ENCODE data around the gene CENPP.
A peak's percentile ranks its signal among the peaks of the same experiment; 100 is the strongest.

CENPP gene

DNA sequence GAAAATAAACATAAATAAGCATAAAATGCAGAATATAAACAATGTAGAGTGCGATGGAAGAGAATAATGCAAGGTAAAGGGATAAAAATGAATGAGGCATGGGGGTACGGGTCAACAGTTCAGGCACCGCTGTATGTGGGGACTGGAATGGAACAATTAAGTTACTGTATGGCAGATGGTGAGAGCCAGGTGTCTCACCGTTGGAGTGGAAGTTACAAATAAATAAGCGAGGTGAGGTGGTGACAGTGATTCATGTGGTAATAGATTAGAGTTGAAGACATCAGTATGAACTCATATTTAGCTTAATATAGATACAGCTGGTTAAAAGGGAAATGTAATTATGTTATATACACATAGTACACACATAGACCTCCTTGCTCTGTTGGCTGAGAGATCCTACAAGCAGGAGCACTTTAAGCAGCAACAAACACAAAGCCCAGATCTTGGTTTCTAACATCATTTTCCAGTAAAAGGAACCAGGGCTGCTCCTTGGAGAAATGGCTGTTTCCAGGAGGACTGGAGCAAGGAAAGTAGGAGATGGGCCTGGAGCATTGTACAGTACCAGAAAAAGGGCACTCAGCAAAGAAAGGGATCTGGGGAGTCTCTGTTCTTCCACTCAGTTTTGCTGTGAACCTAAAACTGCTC is 100.9 kb downstream of the CENPP start:
- DNase-seq: no peak

- no peak for DNase-seq
Measured at GRCh38 chr9:92429836-92430235, 104.1 kb downstream of the CENPP start.

GRCh38 chr9:92432350-92432749 is 106.6 kb downstream of the CENPP start:
- DNase-seq: no peak

DNA sequence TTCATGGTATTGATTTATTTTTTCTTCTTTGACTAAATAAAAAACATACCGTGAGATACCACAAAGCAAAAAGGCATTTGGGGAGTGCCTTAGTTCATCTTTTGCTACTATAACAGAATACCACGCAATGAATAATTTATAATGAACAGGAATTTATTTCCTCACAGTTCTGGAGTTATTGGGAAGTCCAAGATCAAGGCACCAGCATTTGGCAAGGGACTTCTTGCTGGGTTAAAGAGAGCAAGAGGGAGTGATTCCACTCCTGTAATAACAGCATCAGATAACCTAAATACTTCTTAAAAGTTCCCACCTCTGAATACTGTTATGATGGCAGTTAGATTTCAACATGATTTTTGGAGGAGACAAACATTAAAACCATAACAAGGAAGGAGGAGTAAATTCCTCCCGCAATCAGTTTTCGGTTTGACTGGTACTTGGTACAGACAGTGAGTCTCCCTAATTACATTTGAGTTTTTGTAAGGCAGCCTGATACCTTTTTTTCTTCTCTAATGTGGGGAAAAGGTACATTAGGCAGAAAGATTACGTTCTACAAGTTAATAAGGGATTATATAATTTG is 107.3 kb downstream of the CENPP start:
- DNase-seq: no peak

DNA sequence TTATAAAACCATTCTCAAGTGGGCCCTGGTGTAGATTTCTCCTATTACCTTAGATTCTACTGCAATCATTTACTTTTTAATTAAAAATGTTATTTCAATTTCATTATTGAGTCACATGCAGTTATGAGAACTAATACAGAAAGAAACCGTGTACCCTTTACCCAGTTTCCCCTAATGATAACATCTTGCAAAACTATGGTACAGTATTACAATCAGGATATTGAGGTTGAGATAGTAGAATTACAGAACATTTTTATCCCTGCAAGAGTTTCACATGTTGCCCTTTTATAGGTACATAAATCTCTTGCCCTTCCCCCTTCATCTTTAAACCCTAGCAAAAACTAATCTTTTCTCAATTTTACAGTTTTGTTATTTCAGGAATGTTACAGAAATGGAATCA is 109.5 kb downstream of the CENPP start:
- DNase-seq: no peak

DNA sequence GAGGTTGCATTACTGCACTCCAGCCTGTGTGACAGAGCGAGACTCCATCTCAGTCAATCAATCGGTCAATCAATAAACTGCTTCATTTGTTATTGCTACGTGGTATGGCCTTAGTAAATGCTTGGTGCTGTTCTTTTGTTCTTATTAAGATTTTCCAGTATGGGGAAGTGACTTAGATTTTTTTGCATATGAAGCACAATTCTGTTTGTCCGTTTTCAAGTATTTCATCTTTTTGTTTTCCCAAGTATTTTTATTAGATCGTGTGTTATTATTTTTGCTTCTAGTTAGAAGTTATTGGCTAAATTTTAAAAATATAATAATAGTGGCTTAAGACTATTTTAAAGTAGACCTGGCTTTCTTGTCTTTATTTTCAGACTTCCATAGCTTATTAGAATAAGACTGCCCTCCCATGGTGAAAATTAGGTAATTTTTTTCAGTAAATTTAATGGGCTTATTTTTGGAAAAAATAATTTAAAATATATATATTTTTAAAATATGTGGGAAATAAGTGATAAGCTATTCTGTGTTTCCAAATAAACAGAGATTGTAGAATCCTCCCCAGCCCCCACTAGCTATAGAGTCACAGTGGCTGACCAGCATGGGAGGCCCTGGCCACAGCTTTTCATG is 113.3 kb downstream of the CENPP start:
- DNase-seq: peak; percentile 22 to 58 (median 49)

DNA sequence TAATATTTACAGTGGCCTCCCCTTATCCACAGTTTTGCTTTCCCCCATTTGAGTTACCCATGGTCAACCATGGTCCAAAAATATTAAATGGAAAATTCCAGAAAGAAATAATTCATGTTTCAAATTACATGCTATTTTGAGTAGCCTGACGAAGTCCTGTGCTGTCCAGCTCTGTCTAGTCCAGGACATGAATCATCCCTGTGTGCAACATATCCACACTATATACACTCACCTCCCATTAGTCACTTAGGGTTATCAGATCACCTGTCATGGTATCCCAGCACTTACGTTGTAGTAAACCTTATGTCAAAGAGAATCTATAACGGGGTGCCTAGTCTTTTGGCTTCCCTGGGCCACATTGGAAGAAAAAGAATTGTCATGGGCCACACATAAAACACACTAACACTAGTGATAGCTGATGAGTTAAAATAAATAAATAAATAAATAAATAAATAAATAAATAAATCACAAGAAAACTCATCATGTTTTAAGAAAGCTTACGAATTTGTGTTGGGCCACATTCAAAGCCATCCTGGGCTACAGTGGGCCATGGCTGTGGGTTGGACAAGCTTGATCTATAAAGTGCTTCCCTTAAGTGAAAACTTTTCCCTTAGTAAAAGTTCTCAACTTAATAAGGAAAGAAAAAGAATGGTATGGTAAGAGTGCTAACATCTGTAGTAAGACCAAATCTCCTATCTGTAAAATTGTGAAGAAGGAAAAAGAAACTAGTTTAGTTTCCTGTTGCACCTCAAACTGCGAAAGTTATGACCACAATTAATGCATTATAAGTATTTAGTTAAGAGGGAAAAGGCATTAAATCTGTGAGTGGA is 114.4 kb downstream of the CENPP start:
- DNase-seq: no peak

DNA sequence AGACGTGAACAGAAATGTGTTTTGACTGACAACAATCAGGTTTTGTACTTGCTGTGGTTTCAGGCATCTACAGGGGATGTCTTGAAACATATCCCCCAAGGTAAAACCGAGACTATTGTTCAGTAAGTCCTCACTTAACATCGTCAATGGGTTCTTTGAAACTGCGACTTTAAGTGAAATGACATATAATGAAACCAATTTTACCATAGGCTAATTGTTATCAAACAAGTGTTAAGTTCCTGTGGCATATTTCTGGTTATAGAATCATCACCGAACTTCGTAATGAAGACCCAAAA is 114.9 kb downstream of the CENPP start:
- no peak for DNase-seq

GRCh38 chr9:92444841-92445240 is 119.1 kb downstream of the CENPP start:
- no peak for DNase-seq

- no peak for DNase-seq
Measured at GRCh38 chr9:92446536-92446935, 120.8 kb downstream of the CENPP start.

DNA sequence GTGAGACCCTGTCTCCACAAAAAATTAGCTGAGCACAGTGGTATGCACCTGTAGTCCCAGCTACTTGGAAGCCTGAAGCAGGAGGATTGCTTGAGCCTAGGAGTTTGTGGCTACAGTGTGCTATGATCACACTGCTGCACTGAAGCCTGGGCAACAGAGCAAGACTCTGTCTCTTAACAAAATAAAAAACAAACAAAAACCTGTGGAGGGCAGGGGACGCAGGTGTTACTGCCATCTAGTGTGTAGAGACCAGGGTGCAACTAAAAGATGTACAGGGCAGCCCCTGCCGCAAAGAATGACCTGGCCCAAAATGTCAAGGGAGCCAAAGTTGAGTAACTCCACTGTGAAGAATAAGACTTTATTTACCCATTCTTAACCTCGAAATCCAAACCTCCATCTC is 129.5 kb downstream of the CENPP start:
- DNase-seq: no peak

DNA sequence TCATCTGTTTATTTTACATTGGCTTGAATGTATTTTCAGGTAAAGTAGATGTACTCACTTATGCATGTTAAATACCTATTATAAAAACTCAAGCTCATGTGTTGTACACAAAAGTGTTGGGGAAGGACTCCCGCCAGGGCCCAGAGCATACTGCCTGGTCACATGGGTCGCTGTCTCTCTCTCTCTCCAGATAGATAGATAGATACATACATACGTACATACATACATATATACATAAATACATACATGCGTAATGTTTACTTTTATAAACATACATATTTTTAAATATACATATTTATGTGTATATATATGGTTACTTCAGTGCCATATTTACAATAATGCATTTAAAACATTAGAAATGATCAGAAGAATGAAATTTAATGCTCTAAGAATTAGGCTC is 131.8 kb downstream of the CENPP start:
- no peak for DNase-seq

DNA sequence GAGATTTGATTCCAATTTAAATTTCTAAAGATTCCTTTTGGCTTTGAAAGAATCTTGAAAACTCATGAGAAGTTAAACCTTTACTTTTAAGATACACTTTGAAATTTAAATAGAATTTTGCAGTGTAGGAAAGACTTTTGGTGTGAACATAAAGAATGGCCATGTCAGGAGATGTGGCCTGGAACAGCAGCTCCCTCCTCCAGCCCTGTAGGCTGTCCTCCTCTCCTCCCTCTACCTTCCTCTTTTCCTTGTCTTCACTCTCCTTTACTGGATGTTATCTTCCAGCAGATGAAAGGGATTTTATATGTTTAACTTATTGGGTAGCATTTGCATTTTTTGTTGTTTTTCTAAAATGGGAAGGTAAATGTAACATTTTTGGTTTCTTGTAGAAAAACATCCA is 137.6 kb downstream of the CENPP start:
- no peak for DNase-seq

- DNase-seq: peak in 2 of 3 donors; percentile 2 to 9
Measured at GRCh38 chr9:92463984-92464383, 138.2 kb downstream of the CENPP start.

DNA sequence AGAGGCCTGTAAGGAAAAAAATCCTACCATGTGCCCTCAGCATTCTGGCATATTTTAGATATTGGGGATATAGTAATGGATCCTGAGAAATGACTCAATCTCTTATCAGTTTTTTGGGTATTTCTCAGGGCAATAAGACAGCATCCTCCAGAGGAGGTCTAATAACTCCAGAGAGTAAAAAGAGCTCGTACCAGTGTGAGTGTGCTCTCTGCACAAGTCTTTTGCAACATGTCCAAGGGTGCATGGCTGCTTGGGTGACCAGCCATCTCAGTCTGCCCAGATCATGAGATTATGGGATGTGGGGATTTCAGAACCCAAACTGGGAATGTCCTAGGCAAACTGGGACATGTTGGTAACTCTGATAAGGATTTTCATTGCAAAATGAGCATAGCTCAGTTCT is 141.3 kb downstream of the CENPP start:
- DNase-seq: no peak

DNA sequence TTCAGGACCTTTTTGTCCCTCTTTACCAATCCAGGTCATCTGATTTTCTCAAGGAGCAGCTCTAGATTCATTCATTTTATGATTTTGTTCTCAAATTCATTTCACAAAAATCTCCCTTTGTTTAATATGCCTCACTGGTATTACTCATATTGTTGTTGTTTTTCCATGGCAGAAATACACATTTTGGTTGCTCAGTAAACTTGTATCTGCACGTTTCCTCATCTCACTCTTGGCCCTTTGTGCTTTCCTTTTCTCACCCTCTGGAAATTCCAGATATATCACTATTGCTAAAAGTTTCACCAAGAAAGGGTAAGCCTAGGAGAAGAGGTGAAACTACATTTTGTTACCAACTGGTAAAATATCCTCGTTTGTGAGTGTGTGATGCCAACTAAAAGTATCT is 141.8 kb downstream of the CENPP start:
- peak; percentile 2 to 31 (median 10) for DNase-seq

- DNase-seq: peak in 1 of 3 donors; percentile 3
Measured at GRCh38 chr9:92468206-92468605, 142.5 kb downstream of the CENPP start.

- DNase-seq: no peak
Measured at GRCh38 chr9:92474587-92474986, 148.8 kb downstream of the CENPP start.

GRCh38 chr9:92476962-92477361 is 151.2 kb downstream of the CENPP start:
- DNase-seq: no peak

GRCh38 chr9:92478783-92479182 is 153.0 kb downstream of the CENPP start:
- DNase-seq: no peak

- no peak for DNase-seq
Measured at GRCh38 chr9:92479346-92479745, 153.6 kb downstream of the CENPP start.

DNA sequence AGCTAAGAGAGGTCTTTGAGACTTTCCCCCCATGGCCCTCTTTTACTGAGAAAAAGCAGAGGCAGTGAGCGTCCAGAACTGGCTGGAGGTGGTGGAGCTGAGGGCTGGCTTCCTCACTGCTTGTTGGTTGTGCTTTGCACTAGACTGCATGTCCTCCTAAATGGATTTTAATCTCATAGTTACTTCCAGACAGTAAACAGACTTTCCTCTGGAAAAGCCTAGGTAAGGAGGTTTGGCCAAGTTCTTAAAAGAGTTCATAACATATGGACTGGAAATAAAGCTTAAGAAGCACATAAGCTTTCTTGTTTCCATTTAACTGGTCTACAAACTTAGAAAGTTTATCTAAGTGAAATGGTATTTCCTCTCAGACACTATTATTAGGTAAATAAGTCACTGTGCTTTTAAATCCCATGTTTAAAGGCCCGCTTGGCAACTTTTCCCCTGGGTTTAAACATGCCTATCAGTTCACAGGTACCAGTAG is 154.6 kb downstream of the CENPP start:
- DNase-seq: no peak

GRCh38 chr9:92480986-92481633 is 155.4 kb downstream of the CENPP start:
- no peak for DNase-seq
